GM19035 (cell line): ENCODE measurements around the gene CNTLN.
"Not testable (repeated sequence)": the region's sequence is repeated elsewhere in the genome, so short reads cannot be mapped to it uniquely, and the experiment has no call there.

Source experiments
- ATAC-seq: cut with Tn5 transposase; IDR thresholded peaks from one replicate; pipeline ENCODE4 v1.9.1; 2021; ENCODE audit not compliant: unreplicated experiment

CNTLN gene

GRCh38 chr9:17291766-17292165, 156.9 kb downstream of the CNTLN start:
- no peak for ATAC-seq

DNA sequence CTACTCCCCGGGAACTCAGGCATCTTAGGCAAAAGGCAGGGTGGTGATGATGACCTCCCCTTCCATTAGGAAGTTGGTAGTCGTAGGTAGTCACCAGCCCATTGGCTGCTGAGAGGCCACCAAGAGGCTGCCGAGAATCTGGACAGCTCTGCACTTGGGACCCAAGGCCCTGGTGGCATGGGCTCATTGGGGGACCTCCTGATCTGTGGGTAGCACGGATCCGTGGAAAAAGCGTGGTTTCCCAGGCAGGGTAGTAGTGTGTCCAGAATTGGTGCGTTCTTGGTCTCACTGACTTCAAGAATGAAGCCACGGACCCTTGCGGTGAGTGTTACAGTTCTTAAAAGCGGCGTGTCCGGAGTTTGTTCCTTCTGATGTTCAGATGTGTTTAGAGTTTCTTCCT, 158.8 kb downstream of the CNTLN start:
- no peak for ATAC-seq

DNA sequence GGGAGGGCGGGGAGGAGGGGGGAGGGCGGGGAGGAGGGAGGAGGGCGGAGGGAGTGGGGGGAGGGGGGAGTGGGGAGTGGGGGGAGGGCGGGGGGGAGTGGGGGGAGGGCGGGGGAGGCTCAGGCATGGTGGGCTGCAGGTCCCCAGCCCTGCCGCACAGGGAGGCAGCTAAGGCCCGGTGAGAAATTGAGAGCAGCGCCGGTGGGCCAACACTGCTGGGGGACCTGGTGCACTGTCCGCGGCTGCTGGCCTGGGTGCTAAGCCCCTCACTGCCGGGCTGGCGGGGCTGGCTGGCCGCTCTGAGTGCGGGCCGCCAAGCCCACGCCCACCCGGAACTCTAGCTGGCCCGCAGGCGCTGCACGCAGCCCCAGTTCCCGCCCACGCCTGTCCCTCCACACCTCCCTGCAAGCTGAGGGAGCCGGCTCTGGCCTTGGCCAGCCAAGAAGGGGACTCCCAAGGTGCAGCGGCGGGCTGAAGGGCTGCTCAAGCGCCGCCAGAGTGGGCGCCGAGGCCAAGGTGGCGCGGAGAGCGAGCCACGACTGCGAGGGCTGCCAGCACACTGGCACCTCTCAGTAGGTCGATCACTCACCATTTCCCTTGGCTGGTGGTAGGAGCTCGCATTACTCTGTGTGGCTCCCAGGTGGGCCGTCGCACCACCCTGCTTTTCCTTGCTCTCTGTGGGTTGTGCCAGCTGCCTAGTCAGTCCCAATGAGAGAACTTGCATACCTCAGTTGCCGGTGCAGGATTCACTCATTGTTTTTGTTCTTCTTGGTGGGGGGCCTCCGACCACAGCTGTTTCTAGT, 160.2 kb downstream of the CNTLN start:
- no peak for ATAC-seq

GRCh38 chr9:17315341-17315740, 180.5 kb downstream of the CNTLN start:
- no peak for ATAC-seq

- no peak for ATAC-seq
Measured at GRCh38 chr9:17318821-17319320, 184.0 kb downstream of the CNTLN start.

GRCh38 chr9:17319864-17320263, 185.0 kb downstream of the CNTLN start:
- no peak for ATAC-seq

DNA sequence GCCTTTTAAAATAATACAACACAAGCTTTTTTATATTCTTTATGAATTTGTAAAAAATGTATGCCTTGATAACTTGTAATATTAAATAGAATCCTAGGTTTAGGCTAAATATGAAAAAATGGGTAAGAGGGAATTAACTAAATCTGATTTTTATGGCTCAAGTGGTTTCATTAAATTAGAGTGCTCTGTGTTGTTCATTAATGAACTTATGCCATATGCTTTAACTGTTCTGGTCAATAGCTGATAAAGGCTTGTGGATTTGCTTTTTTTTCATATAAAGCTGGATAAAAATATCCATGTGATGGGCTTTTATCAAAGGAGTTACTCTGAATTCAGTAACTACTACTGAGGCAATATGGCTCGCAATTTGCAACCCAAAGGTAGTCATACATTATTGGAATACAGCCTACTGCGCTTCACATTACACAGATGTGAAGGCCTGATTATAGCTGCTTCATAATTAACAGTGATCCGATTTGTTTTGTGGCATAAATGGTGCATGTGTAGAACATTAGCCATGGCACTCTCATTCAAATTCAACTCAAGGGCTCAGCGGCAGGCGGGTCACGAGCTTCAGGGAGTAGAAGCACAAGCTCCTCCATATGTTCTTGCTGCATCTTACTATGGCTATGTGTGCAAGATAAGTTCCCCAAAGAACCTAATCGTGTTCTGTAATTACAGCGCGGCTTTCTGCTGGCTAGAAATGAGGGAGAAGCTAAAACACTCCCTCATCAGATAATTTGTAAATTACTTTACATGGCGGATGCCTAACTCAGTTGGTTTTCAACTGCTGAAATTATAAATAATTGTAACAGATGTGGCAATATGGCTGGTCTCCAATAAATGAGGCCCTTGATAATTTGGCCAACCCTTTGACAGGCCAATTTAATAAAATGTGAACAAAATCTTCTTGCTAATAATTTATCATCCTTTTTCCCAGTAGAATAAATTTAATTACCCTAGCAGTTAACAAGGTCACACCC, 188.3 kb downstream of the CNTLN start:
- no peak for ATAC-seq

DNA sequence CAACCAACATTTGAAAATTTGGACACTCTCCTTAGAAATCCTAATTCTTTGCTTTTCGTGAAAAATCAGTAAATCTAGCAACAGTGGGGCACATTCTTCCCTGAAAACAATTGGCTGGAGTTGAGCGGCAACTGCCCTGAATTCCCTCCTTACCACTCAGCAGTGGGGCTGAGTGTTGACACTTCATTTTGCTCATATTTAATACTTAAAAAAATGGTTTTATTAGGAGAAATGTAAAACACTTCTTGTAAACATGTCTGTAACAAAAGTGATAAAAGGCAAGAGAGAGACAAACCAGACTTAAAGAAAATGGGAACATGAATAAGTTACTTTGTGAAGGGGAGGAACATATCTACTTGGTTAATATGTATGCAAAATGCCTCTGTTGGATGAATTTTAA, 193.5 kb downstream of the CNTLN start:
- ATAC-seq: no peak

DNA sequence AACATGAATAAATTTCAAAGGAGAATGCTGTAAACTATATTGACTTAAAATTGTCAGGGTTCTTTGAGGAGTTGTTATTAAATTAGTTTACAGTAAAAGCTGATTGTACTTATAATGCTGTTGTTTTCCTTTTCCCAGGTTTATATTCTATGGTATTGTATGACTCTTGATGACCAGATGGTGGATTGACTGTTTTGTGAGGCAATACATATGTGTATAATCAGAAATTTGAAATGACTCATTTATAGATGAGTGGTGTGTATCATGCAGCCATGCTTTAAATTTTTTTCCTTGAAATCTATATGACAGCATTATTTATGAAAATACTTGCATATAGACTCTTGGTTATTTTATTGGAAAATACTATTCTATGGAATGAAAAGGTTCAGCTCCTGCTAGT, 195.3 kb downstream of the CNTLN start:
- ATAC-seq: no peak

DNA sequence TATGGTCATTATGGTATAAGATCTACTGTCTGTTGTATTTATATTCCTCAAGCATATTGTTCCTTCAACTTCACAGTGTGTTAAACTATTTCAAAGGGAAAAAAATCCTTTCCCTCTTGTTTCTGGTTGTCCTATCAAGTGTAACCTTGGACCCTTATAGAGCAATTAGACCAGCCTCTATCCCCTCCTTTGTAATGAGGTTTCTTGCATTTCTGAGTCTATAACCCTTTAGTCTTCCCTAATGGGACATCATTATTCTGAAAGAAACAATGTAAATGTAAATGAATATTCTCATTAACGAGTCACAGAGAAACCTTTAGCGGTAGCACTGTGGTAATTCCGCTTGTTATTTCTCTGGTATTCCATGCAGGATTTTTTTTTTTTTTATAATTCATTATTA, 197.3 kb downstream of the CNTLN start:
- ATAC-seq: no peak

- ATAC-seq: no peak
Measured at GRCh38 chr9:17339156-17339555, 204.3 kb downstream of the CNTLN start.

- ATAC-seq: no peak
Measured at GRCh38 chr9:17342696-17343095, 207.9 kb downstream of the CNTLN start.

DNA sequence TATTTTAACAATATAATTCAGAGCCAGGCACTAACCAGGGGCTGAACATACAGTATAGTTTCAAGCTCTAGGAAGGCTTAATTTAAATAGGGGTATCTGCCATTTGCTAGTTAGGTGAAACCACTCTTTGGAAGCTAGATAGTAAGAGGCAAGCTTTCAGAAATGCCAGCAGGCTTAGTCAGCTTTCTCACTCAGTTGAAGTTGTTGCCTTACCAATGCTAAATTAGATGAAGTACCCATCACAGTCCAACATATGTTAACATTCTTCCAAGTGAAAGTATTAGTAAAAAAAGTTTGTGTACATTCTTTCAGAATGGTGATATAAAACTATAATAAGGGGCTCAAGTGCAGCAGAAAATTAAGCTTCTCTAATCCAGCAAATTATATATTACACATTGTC, 215.0 kb downstream of the CNTLN start:
- ATAC-seq: no peak

DNA sequence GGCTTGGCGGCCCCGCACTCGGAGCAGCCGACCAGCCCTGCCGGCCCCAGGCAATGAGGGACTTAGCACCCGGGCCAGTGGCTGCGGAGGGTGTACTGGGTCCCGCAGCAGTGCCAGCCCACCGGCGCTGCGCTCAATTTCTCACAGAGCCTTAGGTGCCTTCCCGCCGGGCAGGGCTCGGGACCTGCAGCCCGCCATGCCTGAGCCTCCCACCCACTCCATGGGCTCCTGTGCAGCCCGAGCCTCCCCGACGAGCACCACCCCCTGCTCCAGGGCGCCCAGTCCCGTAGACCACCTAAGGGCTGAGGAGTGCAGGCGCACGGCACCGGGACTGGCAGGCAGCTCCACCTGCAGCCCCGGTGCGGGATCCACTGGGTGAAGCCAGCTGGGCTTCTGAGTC, 219.2 kb downstream of the CNTLN start:
- not testable (repeated sequence) for ATAC-seq

DNA sequence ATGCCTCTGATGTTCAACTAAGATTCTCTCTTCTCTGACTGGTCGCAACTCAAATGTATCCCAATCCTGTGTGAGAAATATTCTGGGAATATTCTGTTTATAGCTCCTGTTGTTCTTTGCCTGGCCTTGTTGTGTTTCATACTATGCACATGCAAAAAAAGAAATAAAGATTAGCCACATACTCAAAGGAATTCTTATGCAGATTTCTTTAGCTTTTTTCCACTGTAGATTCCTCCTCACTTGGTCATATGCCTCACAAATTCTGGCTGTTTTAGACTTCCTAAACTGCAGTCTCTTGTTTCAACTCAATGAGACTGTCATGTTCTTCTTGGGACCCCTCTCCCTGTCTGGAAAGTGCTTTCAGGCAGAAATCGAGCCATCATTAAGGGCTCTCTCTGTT, 226.5 kb downstream of the CNTLN start:
- no peak for ATAC-seq

DNA sequence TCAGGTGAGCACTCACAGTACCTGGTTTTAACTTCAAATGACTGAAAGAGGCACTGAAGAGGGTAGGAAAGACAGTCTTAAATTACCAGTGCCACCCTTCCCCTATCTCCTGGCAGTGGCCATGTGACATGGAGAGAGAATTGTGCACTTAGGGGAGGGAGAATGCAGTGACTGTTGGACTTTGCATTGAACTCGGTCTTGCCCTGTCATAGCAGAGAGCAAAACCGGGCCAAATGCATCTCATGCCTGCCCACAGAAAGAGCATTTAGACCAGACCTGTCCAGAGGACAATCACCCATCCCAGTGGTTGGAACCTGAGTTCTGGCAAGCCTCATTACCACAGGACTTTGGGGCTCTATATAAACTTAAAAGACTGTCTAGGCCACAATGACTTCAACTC, 232.2 kb downstream of the CNTLN start:
- ATAC-seq: no peak

DNA sequence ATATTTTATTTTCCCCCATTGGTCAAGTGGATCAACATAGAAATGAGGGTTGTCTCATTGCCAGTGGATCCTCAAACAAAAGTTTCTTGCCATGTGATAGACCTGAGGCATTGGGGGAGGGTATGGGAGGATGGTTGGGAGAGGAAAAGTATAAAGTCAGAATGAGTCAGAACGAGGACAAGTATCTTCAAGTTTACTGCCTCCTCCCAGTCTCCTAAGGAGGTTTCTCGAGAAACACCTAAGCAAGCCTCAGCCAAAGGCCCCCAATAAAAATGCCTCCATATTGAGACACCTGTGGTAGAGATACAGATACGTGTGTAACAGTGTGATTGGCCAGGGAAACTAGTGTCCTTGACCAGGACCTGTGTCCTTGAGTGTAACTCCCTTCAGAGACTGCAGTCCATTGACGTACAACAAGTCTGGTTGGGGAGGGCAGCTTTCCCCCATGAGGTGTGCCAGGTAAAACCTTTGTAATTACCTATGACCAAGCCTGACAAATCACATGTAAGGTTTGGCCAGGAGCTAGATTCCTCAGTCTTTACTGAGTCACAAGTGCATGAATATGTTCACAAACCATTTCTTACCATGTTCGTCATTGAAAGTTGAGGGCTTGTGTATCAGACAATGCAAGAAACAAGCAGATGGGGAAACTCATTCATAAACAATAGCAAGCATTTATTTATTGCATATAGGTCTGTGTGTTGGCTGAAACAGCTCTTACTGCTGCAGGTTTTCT, 245.5 kb downstream of the CNTLN start:
- no peak for ATAC-seq

- no peak for ATAC-seq
Measured at GRCh38 chr9:17387565-17387964, 252.7 kb downstream of the CNTLN start.

DNA sequence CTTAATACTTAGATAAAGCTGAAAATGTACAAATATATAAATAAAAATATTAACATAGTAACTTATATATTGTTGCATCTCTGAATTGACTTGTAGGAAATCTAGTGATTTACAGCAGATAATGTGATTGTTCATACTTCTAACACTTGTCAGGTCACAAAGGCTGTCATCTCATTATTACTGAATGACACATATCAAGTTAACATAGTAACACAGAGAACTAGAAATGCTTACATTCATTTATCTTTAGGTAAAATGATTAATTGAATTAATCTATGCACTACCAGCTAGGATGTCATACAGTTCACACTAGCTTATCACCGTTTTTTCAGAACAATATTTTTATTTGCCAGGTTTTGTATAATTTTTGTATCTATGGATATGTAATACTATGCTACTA, 254.2 kb downstream of the CNTLN start:
- no peak for ATAC-seq

DNA sequence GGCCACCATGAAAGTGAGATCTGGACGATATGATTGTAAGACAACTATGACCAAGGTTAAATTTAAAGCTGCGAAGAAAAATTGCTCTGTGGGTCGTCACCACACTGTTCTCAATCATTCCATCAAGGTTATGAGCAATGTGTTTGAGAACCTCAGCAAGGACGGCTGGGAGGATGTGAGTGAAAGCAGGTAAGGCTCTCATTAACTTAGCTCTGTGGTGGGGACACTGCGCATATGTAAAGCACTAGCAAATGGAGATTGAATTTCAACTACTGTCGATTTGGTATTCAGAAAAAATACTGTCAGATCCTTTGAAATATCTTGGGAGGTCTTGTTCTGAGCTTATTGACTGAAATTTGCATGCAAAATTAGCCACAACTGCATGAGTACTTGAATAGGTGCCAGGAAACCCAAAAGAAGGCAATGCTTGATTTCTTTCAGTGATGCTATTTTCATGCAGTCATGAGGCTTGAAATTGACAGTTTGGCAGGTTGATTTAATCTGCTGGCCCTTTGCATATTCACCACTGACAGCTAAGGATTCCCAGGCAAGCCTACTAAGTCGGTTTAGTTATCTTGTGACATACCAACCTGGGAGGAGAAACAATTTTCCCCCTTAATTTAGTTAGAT, 260.2 kb downstream of the CNTLN start:
- ATAC-seq: no peak
